Activated naive CD8-positive, alpha-beta T cell (primary cell): ENCODE measurements around the gene YES1.
"Not testable (repeated sequence)": the region's sequence is repeated elsewhere in the genome, so short reads cannot be mapped to it uniquely, and the experiment has no call there.

ENCODE experiments used
- H3K27ac Mint-ChIP-seq: one replicate; pipeline ENCODE4 v1.8.0; 2021; ENCODE audit warnings: mixed read lengths
- H3K27me3 Mint-ChIP-seq: one replicate; pipeline ENCODE4 v1.8.0; 2021; ENCODE audit warnings: mixed read lengths
- H3K36me3 Mint-ChIP-seq: one replicate; pipeline ENCODE4 v1.8.0; 2021; ENCODE audit warnings: mixed read lengths
- H3K4me1 Mint-ChIP-seq: one replicate; pipeline ENCODE4 v1.8.0; 2021; ENCODE audit warnings: low read depth, mixed read lengths
- H3K4me3 Mint-ChIP-seq: one replicate; pipeline ENCODE4 v1.8.0; 2021; ENCODE audit warnings: mild to moderate bottlenecking, mixed read lengths
- H3K9me3 Mint-ChIP-seq: one replicate; pipeline ENCODE4 v1.8.0; 2021; ENCODE audit warnings: low read depth, mixed read lengths

The YES1 gene

DNA sequence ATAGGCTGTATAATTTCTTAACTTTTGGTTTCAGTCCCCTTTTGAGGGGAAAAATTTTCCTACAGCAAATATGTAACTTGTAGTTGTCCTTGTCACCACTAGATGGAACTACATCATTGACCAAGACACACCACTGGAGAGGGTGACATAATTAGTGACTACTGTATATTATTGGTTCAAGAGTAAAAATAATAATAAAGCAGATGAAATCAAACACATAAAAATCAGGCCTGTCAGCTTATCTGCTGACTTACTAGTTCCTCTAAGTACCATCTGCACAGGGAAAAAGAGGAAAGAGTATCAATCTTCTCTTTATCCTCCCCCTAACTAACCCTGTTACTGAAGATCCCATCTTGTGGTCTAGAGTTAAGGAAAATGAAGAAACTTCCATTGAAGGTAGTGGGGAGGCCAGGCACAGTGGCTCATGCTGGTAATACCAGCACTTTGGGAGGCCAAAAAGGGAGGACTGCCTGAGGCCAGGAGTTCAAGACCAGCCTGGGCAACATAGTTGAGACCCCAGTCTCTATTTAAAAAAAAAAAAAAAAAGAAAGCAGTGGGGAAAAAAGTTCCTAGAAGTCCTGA is 70.0 kb downstream of the YES1 start:
- Mint-ChIP-seq H3K27me3 (no peaks in the 10 kb centered on the region), H3K36me3 (peaks cover 8% of the 10 kb centered on the region), H3K4me1 (peaks cover 7% of the 10 kb centered on the region), H3K9me3 (no peaks in the 10 kb centered on the region), H3K27ac (no peak overlapping the region), H3K4me3 (no peak overlapping the region)

DNA sequence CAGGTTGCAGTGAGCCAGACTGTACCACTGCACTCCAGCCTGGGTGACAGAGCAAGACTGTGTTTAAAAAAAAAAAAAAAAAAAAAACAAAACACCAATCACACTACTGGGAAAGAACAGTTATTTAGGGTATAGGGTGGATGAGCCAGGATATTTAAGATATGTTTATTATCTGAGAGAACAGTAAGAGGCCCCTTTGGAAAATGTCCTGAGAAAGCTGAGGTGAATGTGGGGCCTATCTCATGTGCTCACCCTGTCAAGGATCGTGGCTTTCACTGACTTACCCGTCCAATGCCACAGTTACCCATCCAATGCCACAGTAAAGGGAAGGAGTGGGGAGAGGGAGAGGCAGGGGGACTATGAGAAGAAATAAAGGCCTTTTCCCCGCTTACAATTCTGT is 79.7 kb downstream of the YES1 start:
- Mint-ChIP-seq H3K36me3 (peaks cover 13% of the 10 kb centered on the region), H3K27ac (no peak overlapping the region), H3K4me3 (no peak overlapping the region), H3K9me3 (no peaks in the 10 kb centered on the region), H3K27me3 (no peaks in the 10 kb centered on the region), H3K4me1 (peaks cover 5% of the 10 kb centered on the region)

DNA sequence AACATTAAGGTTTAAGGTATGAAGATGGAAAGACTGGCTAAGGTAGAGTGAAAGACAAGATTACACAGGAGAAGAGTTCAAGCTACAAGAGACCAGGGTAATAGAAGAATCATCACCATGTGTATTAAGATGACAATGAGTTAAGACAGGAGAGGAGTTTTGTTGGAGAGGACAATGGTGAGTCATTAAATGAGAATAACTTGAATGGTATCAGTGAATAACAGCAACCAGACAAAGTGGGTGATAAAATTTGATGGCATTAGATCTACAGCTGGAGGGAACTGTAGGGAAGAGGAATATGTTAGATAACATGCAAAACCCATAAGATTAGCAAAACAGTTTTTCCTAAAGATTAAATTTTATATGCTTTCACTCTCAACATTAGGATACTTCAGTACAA is 80.9 kb downstream of the YES1 start:
- Mint-ChIP-seq H3K4me1 (peaks cover 5% of the 10 kb centered on the region), H3K4me3 (no peak overlapping the region), H3K27me3 (no peaks in the 10 kb centered on the region), H3K27ac (no peak overlapping the region), H3K36me3 (peaks cover 15% of the 10 kb centered on the region), H3K9me3 (no peaks in the 10 kb centered on the region)

DNA sequence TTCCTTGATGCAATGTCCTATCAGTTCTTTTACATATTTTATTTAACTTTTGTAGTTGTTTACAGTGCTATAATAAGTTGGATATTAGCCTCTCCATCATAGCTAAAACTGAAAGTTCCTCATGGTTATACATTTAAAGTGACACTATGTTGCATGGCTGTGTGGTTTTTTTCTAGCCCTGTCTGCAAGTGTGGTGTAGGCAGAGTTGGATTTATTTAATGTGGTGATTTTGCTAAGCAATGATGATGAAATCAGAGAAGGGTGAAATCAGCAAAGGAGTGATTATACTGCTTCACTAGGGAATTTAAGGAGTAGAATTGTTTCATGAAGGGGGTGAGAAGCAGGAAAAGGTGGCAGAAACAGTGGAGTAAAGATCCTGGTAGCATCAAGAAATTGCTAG is 81.3 kb downstream of the YES1 start:
- peaks cover 5% of the 10 kb centered on the region for H3K4me1 Mint-ChIP-seq
- H3K9me3 Mint-ChIP-seq, result no peaks in the 10 kb centered on the region
- H3K27ac Mint-ChIP-seq, result no peak overlapping the region
- peaks cover 15% of the 10 kb centered on the region for H3K36me3 Mint-ChIP-seq
- no peak overlapping the region for H3K4me3 Mint-ChIP-seq
- no peaks in the 10 kb centered on the region for H3K27me3 Mint-ChIP-seq

DNA sequence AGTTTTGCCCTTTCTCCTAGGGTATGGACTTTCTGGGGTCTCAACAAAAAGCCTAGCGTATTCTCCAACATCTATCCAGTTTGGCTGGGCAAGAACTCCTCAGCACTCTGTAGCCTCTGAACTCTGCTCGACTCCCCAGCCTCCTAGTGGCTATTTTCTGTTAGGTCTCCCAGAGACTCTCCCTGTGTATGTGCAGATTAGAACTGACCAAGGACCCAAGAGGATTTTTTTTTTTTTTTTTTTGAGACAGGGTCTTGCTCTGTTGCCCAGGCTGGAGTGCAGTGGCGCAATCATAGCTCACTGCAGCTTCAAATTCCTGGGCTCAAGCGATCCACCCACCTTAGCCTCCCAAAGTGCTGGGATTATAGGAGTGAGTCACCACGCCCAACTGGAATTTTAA is 81.9 kb downstream of the YES1 start:
- H3K4me1 Mint-ChIP-seq, H3K9me3 Mint-ChIP-seq, H3K27me3 Mint-ChIP-seq, H3K4me3 Mint-ChIP-seq, H3K27ac Mint-ChIP-seq: not testable (repeated sequence)
- peaks cover 13% of the 10 kb centered on the region for H3K36me3 Mint-ChIP-seq

DNA sequence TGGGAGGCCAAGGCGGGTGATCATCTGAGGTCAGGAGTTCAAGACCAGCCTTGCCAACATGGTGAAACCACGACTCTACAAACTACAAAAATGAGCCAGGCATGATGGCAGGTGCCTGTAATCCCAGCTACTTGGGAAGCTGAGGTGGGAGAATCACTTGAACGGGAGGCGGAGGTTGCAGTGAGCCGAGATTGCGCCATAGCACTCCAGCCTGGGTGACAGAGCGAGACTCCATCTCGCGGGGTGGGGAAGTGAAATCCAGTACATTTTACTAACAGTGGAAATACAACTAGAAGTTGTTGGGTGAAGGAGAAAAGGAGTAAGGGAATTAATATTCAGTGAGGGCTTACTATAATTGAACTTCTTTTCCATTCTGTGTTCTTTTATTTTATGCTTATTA is 86.4 kb downstream of the YES1 start:
- Mint-ChIP-seq H3K27me3 (no peaks in the 10 kb centered on the region), H3K9me3 (no peaks in the 10 kb centered on the region), H3K27ac (no peak overlapping the region), H3K36me3 (peaks cover 12% of the 10 kb centered on the region), H3K4me3 (no peak overlapping the region), H3K4me1 (peaks cover 5% of the 10 kb centered on the region)

DNA sequence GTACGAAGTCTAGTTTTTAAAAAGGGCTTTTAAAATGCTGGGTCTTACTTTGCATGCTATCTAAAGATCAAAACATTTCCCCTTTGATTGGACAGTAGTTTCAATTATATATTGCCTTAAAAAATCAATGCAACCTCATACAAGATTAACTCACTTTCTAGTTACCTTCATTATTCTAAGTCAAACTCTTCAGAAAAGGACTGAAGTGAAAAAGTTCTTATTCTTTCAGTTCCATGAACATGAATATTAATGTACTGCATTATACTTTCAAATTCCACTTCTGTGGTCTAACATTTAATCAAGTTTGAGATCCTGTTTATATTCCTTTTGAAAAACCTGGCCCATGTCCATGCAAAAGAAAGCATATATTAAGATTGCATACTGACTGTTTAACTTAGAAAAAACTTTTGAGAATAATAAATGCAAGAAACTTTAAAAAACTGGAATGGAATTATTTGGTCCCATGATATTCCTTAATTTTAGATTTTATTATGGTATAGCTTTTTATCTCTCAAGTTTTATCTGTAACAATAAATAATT is 88.4 kb downstream of the YES1 start:
- H3K4me1 Mint-ChIP-seq, result peaks cover 5% of the 10 kb centered on the region
- H3K36me3 Mint-ChIP-seq, result peaks cover 6% of the 10 kb centered on the region
- H3K27me3 Mint-ChIP-seq, result no peaks in the 10 kb centered on the region
- H3K4me3 Mint-ChIP-seq, result no peak overlapping the region
- H3K9me3 Mint-ChIP-seq, result no peaks in the 10 kb centered on the region
- peak overlapping the region; percentile 71 for H3K27ac Mint-ChIP-seq

DNA sequence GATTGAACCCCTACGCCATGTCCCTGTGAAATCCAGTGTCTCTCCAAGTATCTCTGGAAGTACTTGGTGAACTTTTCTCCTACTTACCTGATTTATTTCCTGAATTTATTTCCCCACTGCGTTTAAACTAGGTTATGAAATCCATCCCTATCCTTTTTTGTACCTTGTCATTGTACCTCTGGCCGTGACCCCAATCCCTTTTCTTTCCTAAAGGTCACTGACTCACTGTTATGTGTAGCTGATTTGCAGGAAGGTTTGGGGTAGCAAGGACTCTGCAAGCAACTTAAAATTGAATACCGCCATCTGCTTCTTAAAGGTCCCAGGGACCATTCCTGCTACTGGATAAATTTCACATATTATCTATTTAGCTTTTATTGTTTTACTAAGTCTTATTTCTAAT is 95.0 kb downstream of the YES1 start:
- Mint-ChIP-seq H3K27ac (peak overlapping the region; percentile 81), H3K27me3 (no peaks in the 10 kb centered on the region), H3K4me1 (peaks cover 21% of the 10 kb centered on the region), H3K36me3 (no peaks in the 10 kb centered on the region), H3K9me3 (no peaks in the 10 kb centered on the region), H3K4me3 (no peak overlapping the region)

DNA sequence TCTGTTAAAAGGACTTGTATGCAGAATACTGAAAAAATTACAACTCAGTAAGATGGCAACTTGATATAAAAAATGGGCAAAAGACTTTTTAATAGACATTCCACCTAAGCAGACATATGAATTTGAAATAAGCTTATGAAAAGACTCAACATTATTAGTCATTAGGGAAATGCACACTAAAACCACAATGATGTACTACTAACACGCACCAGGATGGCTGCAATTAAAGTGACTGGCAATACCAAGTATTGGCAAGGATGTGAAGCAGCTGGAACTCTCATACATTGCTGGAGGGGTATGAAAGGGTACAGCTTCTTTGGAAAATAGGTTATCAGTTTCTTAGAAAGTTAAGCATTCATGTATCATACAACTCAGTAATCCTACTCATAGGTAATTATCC is 96.4 kb downstream of the YES1 start:
- Mint-ChIP-seq H3K27me3 (no peaks in the 10 kb centered on the region), H3K27ac (peak overlapping the region; percentile 81), H3K36me3 (peaks cover 3% of the 10 kb centered on the region), H3K4me1 (peaks cover 30% of the 10 kb centered on the region), H3K9me3 (no peaks in the 10 kb centered on the region), H3K4me3 (no peak overlapping the region)

DNA sequence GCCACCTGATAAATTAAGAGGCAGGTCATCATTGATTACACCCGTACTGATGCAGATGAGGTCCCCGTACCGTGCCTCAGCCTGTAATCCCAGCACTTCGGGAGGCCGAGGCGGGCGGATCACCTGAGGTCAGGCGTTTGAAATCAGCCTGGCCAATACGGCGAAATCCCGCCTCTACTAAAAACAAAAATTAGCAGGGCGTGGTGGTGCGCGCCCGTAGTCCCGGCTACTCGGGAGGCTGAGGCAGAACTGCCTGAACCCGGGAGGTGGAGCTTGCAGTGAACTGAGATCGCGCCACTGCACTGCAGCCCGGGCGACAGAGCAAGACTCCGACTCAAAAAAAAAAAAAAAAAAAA is 98.9 kb downstream of the YES1 start:
- no peaks in the 10 kb centered on the region for H3K9me3 Mint-ChIP-seq
- peak overlapping the region; percentile 58 for H3K4me3 Mint-ChIP-seq
- peaks cover 49% of the 10 kb centered on the region for H3K4me1 Mint-ChIP-seq
- peaks cover 10% of the 10 kb centered on the region for H3K36me3 Mint-ChIP-seq
- no peaks in the 10 kb centered on the region for H3K27me3 Mint-ChIP-seq
- H3K27ac Mint-ChIP-seq, result no peak overlapping the region

DNA sequence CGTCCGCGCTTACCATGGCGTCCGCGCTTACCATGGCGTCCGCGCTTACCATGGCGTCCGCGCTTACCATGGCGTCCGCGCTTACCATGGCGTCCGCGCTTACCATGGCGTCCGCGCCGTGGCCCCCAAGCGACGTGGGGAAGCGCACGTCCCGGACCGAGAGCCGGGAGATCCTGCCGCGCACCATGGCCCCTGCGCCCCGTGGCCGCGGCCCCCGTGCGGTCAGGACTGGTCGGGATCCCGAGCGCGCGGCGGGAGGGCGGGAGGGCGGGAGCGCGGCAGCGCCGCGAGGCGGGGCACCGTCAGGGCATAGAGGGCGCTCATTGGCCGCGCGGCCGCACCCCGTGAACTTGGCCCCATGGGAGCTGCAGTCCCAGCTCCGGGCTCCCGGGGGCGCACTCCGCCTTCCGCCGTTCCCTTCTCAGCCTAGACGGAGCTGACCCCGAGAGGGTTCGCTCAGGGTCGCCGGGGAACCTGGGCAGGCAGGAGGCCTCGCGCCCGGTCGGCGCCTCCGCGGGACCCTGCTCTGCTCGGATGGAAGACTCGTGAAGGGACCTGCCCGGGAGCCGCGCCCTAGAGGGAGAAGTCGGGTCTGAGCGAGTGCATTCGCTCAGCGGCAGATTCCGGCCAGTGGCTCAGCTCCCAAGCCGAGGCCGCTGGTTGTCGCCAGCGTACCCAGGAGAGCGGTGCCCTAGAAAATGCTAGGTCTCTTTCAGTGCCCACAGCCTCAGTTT is 99.5 kb downstream of the YES1 start, which contains the start of gene ENOSF1:
Gene ENOSF1, minus strand, starts transcription at position 230 of the 734 bp plus-strand sequence. Its CDS starts 43 bp downstream, at position 187.
- Mint-ChIP-seq H3K9me3 (no peaks in the 10 kb centered on the region), H3K27ac (peak within 1 kb of the TSS; percentile 97), H3K27me3 (no peaks in the 10 kb centered on the region), H3K4me1 (peaks cover 49% of the 10 kb centered on the region), H3K4me3 (peak within 1 kb of the TSS; percentile 95), H3K36me3 (peaks cover 10% of the 10 kb centered on the region)

DNA sequence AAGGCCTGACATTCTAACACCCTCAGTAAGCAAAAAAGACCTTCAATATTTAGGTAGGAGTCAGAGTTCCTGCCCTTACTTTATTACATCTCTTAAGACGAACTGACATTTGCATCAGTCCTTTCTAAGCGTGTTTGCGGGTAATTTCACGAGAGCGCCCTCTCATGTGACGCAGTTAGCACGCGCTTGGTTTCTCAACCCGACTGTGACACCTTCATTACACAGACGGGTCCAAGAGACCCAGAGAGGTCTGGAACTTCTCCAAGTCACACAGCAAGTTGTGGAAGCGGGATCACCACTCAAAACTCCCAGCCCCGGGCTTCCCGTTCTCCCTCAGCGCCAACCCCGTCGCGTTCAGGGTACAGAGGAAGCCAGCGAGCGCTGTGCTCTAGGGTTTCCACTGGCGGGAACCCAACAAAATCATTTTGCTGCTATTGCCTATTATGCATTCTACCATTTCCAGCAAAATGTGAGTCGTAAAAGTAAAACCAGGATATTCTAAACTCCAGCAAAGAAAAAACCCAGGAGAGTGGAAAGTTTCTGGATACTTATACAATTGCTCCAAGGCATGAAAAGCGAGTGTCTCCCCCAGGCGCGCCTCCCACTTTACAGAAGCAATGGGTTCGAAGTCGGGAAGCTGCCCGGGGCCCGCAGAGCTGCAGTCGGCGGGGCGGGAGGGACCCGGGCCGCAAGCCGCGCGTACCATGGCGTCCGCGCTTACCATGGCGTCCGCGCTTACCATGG is 100.2 kb downstream of the YES1 start:
- Mint-ChIP-seq H3K4me3 (peak overlapping the region; percentile 95), H3K27ac (peak overlapping the region; percentile 97), H3K4me1 (peaks cover 47% of the 10 kb centered on the region), H3K36me3 (peaks cover 10% of the 10 kb centered on the region), H3K27me3 (no peaks in the 10 kb centered on the region), H3K9me3 (no peaks in the 10 kb centered on the region)

DNA sequence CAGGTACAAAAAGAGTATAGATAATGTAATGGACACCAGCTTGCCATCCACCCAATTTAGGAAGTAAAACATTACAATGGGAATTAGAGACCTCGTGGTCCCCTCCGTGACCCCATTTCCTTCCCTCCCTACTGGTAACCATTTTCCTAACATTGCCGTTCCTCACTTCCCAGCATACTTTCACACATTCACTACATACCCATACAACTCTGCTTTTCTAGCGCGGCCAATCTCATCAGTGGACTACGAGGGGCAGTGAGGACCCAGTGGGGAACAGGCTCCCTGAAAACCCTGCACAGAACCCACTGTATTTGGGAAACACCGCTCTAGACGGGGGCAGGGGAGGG is 100.8 kb downstream of the YES1 start:
- H3K4me1 Mint-ChIP-seq, result peaks cover 46% of the 10 kb centered on the region

DNA sequence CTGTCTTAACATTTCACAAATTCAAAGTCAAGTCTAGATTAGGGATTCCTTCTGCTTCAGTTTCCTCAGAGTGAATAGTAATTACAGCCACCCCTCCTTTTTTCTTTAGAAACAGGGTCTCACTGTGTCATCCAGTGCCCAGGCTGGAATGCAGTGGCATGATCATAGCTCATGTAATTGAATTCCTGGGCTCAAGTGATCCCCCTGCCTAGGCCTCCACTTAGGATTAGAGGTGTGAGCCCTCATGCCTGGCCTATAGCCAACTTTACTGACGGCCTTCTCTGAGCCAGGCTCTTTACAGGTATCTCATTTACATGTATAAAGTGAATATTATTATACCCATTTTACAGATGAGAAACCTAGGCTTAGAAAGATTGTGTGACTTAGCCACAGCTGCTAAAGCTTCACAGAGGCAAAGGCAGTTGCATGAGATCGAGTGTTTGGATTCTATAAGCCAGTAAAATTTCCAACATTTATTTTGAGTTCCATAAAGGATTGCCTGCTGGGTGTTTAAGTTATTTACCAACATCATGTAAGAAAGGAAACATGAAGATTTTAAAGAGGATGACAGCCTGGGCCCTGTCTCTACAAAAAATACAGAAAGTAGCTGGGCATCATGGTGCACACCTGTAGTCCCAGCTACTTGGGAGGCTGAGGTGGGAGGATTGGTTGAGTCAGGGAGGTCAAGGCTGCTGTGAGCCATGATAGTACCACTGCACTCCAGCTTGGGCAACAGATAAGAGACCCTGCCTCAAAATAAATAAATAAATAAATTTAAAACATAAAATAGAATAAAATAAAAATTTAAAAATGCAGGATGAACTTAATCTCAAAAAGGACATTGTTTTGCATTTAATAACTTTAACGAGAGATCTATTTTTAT is 101.4 kb downstream of the YES1 start:
- Mint-ChIP-seq H3K27me3 (no peaks in the 10 kb centered on the region), H3K27ac (peak overlapping the region; percentile 97), H3K9me3 (no peaks in the 10 kb centered on the region), H3K4me1 (peaks cover 40% of the 10 kb centered on the region), H3K4me3 (peak overlapping the region; percentile 95), H3K36me3 (peaks cover 15% of the 10 kb centered on the region)

More for the DNA sequence above, 100.8 kb downstream of the YES1 start:
- H3K4me3 Mint-ChIP-seq, result peak overlapping the region; percentile 95
- H3K36me3 Mint-ChIP-seq, result peaks cover 12% of the 10 kb centered on the region
- no peaks in the 10 kb centered on the region for H3K9me3 Mint-ChIP-seq
- H3K27me3 Mint-ChIP-seq, result no peaks in the 10 kb centered on the region
- peak overlapping the region; percentile 97 for H3K27ac Mint-ChIP-seq
